CD4-positive, alpha-beta T cell (primary cell): Measurements from ENCODE around the gene HMGB2. TPM values are rescaled to one million over a fixed set of nuclear protein-coding genes. Genes with fewer than 3 reads are reported as not detected.

ENCODE experiments used
- ATAC-seq: fragments of 200-7000 bp; cut with Tn5 transposase; one replicate; pipeline ENCODE4 v1.10.0; 2022; ENCODE audit warnings: mild to moderate bottlenecking; ENCODE audit not compliant: poor library complexity
- CTCF ChIA-PET: fragments of 350-600 bp; sonication (Branson Sonifier 250); formaldehyde crosslinking; loops from one replicate; lab custom pipeline; 2021; ENCODE audit warnings: antibody characterized with exemption, inconsistent platforms; lab: Charles Lee
- POLR2A ChIA-PET: fragments of 350-600 bp; sonication (Branson Sonifier 250); formaldehyde crosslinking; loops from one replicate; lab custom pipeline; 2021; ENCODE audit warnings: antibody characterized with exemption, inconsistent platforms; lab: Charles Lee
- DNase-seq, 14 experiments: peaks; one replicate each; pipeline ENCODE4 v3.0.0-alpha.2; 2013 to 2020; ENCODE audit warnings: mixed read lengths in 2 of 14
- H3K27ac ChIP-seq, 2 donors: one replicate each; pipeline versions ENCODE4 v1.5.1 to v1.7.0; 2013; ENCODE audit warnings: low read length in 2 of 2, low read depth in 1 of 2, mild to moderate bottlenecking in 1 of 2
- H3K27me3 ChIP-seq, 2 experiments: 1 replicate in 1 of 2; 2 replicates in 1 of 2; pipeline versions ENCODE4 v1.6.1 to v1.7.0; 2013; ENCODE audit warnings: low read length in 2 of 2, control low read depth in 1 of 2, mild to moderate bottlenecking in 1 of 2, moderate library complexity in 1 of 2; ENCODE audit not compliant: insufficient read depth in 2 of 2, control insufficient read depth in 1 of 2
- H3K36me3 ChIP-seq: one replicate; pipeline ENCODE4 v1.6.1; 2013; ENCODE audit warnings: low read length, control low read depth; ENCODE audit not compliant: insufficient read depth
- H3K4me1 ChIP-seq: one replicate; pipeline ENCODE4 v1.6.1; 2013; ENCODE audit warnings: low read length, control low read depth; ENCODE audit not compliant: insufficient read depth
- H3K4me3 ChIP-seq: one replicate; pipeline ENCODE4 v1.5.1; 2013; ENCODE audit warnings: mild to moderate bottlenecking, low read length, moderate library complexity
- H3K9me3 ChIP-seq, 2 experiments: 1 replicate in 1 of 2; 2 replicates in 1 of 2; pipeline versions ENCODE4 v1.6.1 to v1.7.0; 2013; ENCODE audit warnings: low read length in 2 of 2, mild to moderate bottlenecking in 2 of 2, control low read depth in 1 of 2, moderate library complexity in 1 of 2; ENCODE audit not compliant: control insufficient read depth in 1 of 2, insufficient read depth in 1 of 2
- H3K27ac Mint-ChIP-seq: one replicate; pipeline ENCODE4 v1.8.0; 2020; ENCODE audit warnings: mixed read lengths
- H3K27me3 Mint-ChIP-seq: one replicate; pipeline ENCODE4 v1.8.0; 2021; ENCODE audit warnings: mixed read lengths
- H3K36me3 Mint-ChIP-seq: one replicate; pipeline ENCODE4 v1.8.0; 2021; ENCODE audit warnings: low read depth, mixed read lengths
- H3K4me1 Mint-ChIP-seq: one replicate; pipeline ENCODE4 v1.8.0; 2021; ENCODE audit warnings: low read depth, mixed read lengths
- H3K4me3 Mint-ChIP-seq: one replicate; pipeline ENCODE4 v1.8.0; 2020; ENCODE audit warnings: mild to moderate bottlenecking, mixed read lengths
- H3K9me3 Mint-ChIP-seq: one replicate; pipeline ENCODE4 v1.8.0; 2020; ENCODE audit warnings: mixed read lengths
- intact Hi-C, 2 experiments: fragments of 100-400 bp; cut with DNase I in 1 of 2; cut with micrococcal nuclease in 1 of 2; formaldehyde crosslinking; loops; one replicate each; pipeline versions ENCODE4 v1.15.1 to v1.9.0; 2023 to 2025; cut with DNase I, micrococcal nuclease
- total RNA-seq, 174 experiments: library from RNA in 2 of 174; stranded (reverse) in 2 of 174; gene quantifications; one replicate each; pipeline ENCODE4 v1.2.3 and lab custom pipeline; 2021 to 2026
- TF ChIP-seq, protein P1 (sequence below): fragments of 200-600 bp; IDR thresholded peaks from one replicate; pipeline ENCODE4 v1.8.0; 2022; ENCODE audit warnings: antibody characterized with exemption, mild to moderate bottlenecking

HMGB2 gene
- total RNA-seq, 2 experiments from 2014 or later, result 228 to 232 TPM

DNA sequence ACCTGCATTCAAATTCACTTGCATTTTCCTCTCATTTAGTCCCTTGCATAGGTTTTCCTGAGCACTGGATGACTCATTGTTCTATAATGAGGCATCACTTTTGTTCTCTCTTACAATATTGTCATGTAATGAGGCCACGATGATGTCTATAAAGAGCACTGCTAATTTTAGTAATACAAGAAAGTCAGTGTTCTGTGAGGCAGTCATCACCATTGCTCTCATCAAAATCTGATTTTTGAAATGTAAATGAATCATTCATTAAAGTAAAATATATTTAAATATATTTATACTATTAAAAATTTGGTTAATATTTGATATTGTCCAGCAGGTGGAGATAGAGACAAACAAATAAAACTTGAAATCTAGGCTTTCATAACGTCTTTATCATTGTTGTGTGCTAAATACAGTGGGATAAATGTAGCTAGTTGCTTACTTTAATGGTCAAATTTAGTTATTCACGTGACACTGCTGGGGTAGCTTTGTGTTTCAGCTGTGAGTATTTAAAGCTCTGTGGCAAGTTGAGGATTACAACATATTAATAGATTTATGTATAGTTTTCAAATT is 15.4 kb downstream of the HMGB2 start:
- CTCF ChIA-PET, result interaction anchor here (0.7 to 1.9 kb wide), 10 partner anchors 14 to 103 kb away, joined by 3 to 12 read pairs (median 4); no protein-coding TSS in a partner anchor
- Mint-ChIP-seq H3K4me1 (no peaks in the 10 kb centered on the region), H3K9me3 (no peaks in the 10 kb centered on the region), H3K4me3 (no peak overlapping the region), H3K36me3 (peaks cover 38% of the 10 kb centered on the region), H3K27ac (no peak overlapping the region), H3K27me3 (no peaks in the 10 kb centered on the region)
- H3K4me3 ChIP-seq, result no peak overlapping the region
- H3K4me1 ChIP-seq, result no peaks in the 10 kb centered on the region
- POLR2A ChIA-PET, result interaction anchor here (1.3 to 2.3 kb wide), 3 partner anchors 15 to 176 kb away, joined by 3 to 17 read pairs (median 8); partner anchors contain the start of genes HMGB2 and SAP30
- ATAC-seq (peak; percentile 37), DNase-seq (peak in 3 of 14 experiments; percentile 57 to 66 (median 59))
- intact Hi-C loops, result loop anchor here (1.0 to 10.0 kb wide), 5 partner anchors 99 to 999 kb away; no protein-coding TSS in a partner anchor
- TF ChIP-seq, protein P1, sequence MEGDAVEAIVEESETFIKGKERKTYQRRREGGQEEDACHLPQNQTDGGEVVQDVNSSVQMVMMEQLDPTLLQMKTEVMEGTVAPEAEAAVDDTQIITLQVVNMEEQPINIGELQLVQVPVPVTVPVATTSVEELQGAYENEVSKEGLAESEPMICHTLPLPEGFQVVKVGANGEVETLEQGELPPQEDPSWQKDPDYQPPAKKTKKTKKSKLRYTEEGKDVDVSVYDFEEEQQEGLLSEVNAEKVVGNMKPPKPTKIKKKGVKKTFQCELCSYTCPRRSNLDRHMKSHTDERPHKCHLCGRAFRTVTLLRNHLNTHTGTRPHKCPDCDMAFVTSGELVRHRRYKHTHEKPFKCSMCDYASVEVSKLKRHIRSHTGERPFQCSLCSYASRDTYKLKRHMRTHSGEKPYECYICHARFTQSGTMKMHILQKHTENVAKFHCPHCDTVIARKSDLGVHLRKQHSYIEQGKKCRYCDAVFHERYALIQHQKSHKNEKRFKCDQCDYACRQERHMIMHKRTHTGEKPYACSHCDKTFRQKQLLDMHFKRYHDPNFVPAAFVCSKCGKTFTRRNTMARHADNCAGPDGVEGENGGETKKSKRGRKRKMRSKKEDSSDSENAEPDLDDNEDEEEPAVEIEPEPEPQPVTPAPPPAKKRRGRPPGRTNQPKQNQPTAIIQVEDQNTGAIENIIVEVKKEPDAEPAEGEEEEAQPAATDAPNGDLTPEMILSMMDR, result peak; percentile 81
- no peaks in the 10 kb centered on the region for H3K27me3 ChIP-seq
- no peak overlapping the region for H3K27ac ChIP-seq
- H3K36me3 ChIP-seq, result peaks cover 25% of the 10 kb centered on the region
- H3K9me3 ChIP-seq, result no peaks in the 10 kb centered on the region

DNA sequence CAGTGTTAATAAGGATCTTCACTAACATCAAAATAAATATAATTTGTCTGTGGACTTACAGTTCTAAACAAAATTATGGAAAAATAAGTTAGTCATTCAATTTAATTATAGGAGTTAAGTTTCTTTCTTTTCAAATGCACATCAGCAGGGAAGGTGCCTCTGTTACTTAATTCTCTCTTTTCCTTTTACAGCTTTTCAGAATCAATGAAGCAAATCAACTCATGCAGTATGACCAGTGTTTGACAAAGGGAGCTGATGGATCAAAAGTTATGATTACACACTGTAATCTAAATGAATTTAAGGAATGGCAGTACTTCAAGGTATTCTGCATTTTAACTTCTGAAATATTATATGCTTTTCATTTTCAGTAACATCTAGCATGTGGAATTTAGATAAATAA is 15.9 kb downstream of the HMGB2 start:
- Histone ChIP-seq H3K4me1 (no peaks in the 10 kb centered on the region), H3K36me3 (peaks cover 25% of the 10 kb centered on the region), H3K27ac (no peak overlapping the region), H3K9me3 (no peaks in the 10 kb centered on the region), H3K27me3 (no peaks in the 10 kb centered on the region), H3K4me3 (no peak overlapping the region)
- H3K36me3 Mint-ChIP-seq, result peaks cover 38% of the 10 kb centered on the region
- no peaks in the 10 kb centered on the region for H3K9me3 Mint-ChIP-seq
- ChIA-PET POLR2A (interaction anchor here (1.3 to 2.3 kb wide), 2 partner anchors 15 to 52 kb away, joined by 8 to 17 read pairs; partner anchors contain the start of genes HMGB2 and SAP30), CTCF (interaction anchor here (0.9 to 1.9 kb wide), 5 partner anchors 16 to 102 kb away, joined by 3 to 12 read pairs (median 7); no protein-coding TSS in a partner anchor)
- DNase-seq (no peak), ATAC-seq (no peak)
- no peaks in the 10 kb centered on the region for H3K4me1 Mint-ChIP-seq
- H3K4me3 Mint-ChIP-seq, result no peak overlapping the region
- H3K27me3 Mint-ChIP-seq, result no peaks in the 10 kb centered on the region
- TF ChIP-seq, protein P1, result no peak
- intact Hi-C loops, result loop anchor here (1.0 to 10.0 kb wide), 5 partner anchors 99 to 999 kb away; no protein-coding TSS in a partner anchor
- H3K27ac Mint-ChIP-seq, result no peak overlapping the region

GRCh38 chr4:173317004-173317403 is 17.2 kb downstream of the HMGB2 start:
- no peak overlapping the region for H3K27ac ChIP-seq
- H3K4me3 Mint-ChIP-seq, result no peak overlapping the region
- DNase-seq (peak in 2 of 14 experiments; percentile 12 to 23), ATAC-seq (no peak)
- no peaks in the 10 kb centered on the region for H3K4me1 Mint-ChIP-seq
- ChIA-PET POLR2A (interaction anchor here (0.5 to 1.8 kb wide), 2 partner anchors 11 to 17 kb away, joined by 3 to 6 read pairs; partner anchors contain the start of gene HMGB2), CTCF (interaction anchor here (1.0 kb wide), 1 partner anchor 104 kb away, joined by 3 read pairs; no protein-coding TSS in a partner anchor)
- H3K27me3 ChIP-seq, result no peaks in the 10 kb centered on the region
- TF ChIP-seq, protein P1, result no peak
- H3K27ac Mint-ChIP-seq, result no peak overlapping the region
- no peaks in the 10 kb centered on the region for H3K9me3 ChIP-seq
- intact Hi-C loops, result loop anchor here (1.0 to 10.0 kb wide), 4 partner anchors 100 to 1000 kb away; no protein-coding TSS in a partner anchor
- no peak overlapping the region for H3K4me3 ChIP-seq
- H3K4me1 ChIP-seq, result no peaks in the 10 kb centered on the region
- no peaks in the 10 kb centered on the region for H3K27me3 Mint-ChIP-seq
- no peaks in the 10 kb centered on the region for H3K9me3 Mint-ChIP-seq
- H3K36me3 Mint-ChIP-seq, result peaks cover 37% of the 10 kb centered on the region
- H3K36me3 ChIP-seq, result peaks cover 19% of the 10 kb centered on the region
